B cell (primary cell): Measurements from ENCODE around the gene ZNF527.

Experiments used
- EZH2 ChIP-seq: IDR thresholded peaks from 2 replicates; pipeline ENCODE4 v1.6.1; 2012; ENCODE audit warnings: borderline replicate concordance, low read depth, mild to moderate bottlenecking, moderate library complexity, low read length; ENCODE audit not compliant: insufficient read depth, poor library complexity, severe bottlenecking
- TF ChIP-seq, protein P1 (sequence below): fragments of 200-600 bp; IDR thresholded peaks from one replicate; pipeline ENCODE4 v1.8.0; 2022; ENCODE audit warnings: antibody characterized with exemption, mild to moderate bottlenecking

DNA sequence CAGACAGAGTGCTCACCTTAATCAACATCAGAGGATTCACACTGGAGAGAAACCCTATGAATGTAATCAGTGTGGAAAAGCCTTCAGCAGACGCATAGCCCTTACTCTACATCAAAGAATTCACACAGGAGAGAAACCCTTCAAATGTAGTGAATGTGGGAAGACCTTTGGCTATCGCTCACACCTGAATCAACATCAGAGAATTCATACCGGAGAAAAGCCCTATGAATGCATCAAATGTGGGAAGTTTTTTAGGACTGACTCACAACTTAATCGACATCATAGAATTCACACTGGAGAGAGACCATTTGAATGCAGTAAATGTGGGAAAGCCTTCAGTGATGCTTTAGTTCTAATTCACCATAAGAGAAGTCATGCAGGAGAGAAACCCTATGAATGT is 18.3 kb downstream of the ZNF527 start:
- TF ChIP-seq, protein P1, sequence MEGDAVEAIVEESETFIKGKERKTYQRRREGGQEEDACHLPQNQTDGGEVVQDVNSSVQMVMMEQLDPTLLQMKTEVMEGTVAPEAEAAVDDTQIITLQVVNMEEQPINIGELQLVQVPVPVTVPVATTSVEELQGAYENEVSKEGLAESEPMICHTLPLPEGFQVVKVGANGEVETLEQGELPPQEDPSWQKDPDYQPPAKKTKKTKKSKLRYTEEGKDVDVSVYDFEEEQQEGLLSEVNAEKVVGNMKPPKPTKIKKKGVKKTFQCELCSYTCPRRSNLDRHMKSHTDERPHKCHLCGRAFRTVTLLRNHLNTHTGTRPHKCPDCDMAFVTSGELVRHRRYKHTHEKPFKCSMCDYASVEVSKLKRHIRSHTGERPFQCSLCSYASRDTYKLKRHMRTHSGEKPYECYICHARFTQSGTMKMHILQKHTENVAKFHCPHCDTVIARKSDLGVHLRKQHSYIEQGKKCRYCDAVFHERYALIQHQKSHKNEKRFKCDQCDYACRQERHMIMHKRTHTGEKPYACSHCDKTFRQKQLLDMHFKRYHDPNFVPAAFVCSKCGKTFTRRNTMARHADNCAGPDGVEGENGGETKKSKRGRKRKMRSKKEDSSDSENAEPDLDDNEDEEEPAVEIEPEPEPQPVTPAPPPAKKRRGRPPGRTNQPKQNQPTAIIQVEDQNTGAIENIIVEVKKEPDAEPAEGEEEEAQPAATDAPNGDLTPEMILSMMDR = no peak
- no peak for TF ChIP-seq EZH2
